Stomach (tissue), 9 donors: Measurements from ENCODE around the gene KRT34. TPM values are rescaled to one million over a fixed set of nuclear protein-coding genes. Genes with fewer than 3 reads are reported as not detected.

ENCODE experiments used
- DNase-seq, 2 donors: peaks; one replicate each; pipeline versions ENCODE4 v3.0.0 to v3.0.0-alpha.2; 2013 to 2019
- H3K27ac ChIP-seq, 5 donors: fragments of 200-600 bp in 4 of 5; sonication (generic) in 4 of 5; one replicate each; pipeline ENCODE4 v1.5.1; 2013 to 2019; ENCODE audit warnings: mild to moderate bottlenecking in 1 of 5, moderate library complexity in 1 of 5
- H3K27me3 ChIP-seq, 3 donors: fragments of 200-600 bp; sonication (generic); one replicate each; pipeline ENCODE4 v1.5.1; 2017 to 2019; ENCODE audit warnings: mixed run types in 1 of 3
- H3K36me3 ChIP-seq, 4 donors: fragments of 200-600 bp; sonication (generic); 1 replicate in 3 of 4; 2 replicates in 1 of 4; pipeline ENCODE4 v1.5.1; 2016 to 2019
- H3K4me1 ChIP-seq, 4 donors: fragments of 200-600 bp; sonication (generic); one replicate each; pipeline ENCODE4 v1.5.1; 2016 to 2019
- H3K4me3 ChIP-seq, 4 donors: fragments of 200-600 bp; sonication (generic) in 3 of 4; one replicate each; pipeline ENCODE4 v1.5.1; 2016 to 2019; ENCODE audit warnings: mild to moderate bottlenecking in 1 of 4
- H3K9me3 ChIP-seq, 4 donors: fragments of 200-600 bp; sonication (generic); one replicate each; pipeline ENCODE4 v1.5.1; 2016 to 2019
- CTCF ChIP-seq, 7 experiments: fragments of 450-650 bp in 4 of 7; fragments of 200-600 bp in 3 of 7; sonication (generic) in 3 of 7; IDR thresholded peaks; one replicate each; pipeline ENCODE4 v1.5.1; 2016 to 2019; ENCODE audit warnings: antibody characterized with exemption in 7 of 7, control low read depth in 2 of 7, mild to moderate bottlenecking in 1 of 7
- EP300 ChIP-seq: sonication (generic); formaldehyde crosslinking; IDR thresholded peaks from one replicate; pipeline ENCODE4 v1.6.1; 2017; ENCODE audit warnings: antibody characterized with exemption
- POLR2A ChIP-seq, 4 donors: fragments of 450-650 bp; IDR thresholded peaks; one replicate each; pipeline ENCODE4 v1.6.1; 2016; ENCODE audit warnings: antibody characterized with exemption in 4 of 4, control low read depth in 2 of 4, mild to moderate bottlenecking in 1 of 4, moderate library complexity in 1 of 4
- POLR2AphosphoS5 ChIP-seq, 3 donors: sonication (generic); formaldehyde crosslinking; IDR thresholded peaks; one replicate each; pipeline ENCODE4 v1.6.1; 2016; ENCODE audit warnings: antibody characterized with exemption in 3 of 3
- WGBS, 5 donors: extraction: QIAGEN DNeasy Blood & Tissue Kit in 3 of 5; methylation state at CpG; one replicate each; pipeline versions ENCODE4 v1.1.5 to v1.1.7; 2013 to 2018; 5-methylcytosine and 5-hydroxymethylcytosine counted together
- intact Hi-C: fragments of 100-400 bp; cut with DNase I; formaldehyde crosslinking; loops from one replicate; pipeline ENCODE4 v1.15.1; 2023; ENCODE audit warnings: low total_unique reads
- polyA plus RNA-seq, 3 donors: library from polyadenylated mRNA; stranded (reverse); fragments of 200-250 nt; gene quantifications; one replicate each; pipeline ENCODE4 v1.2.3, GENCODE V29; 2013
- total RNA-seq, 5 donors: library from RNA; depleted of rRNA; stranded (reverse); fragments of >200 nt; gene quantifications; one replicate each; pipeline versions ENCODE4 v1.1.0 to v1.2.3, GENCODE V29; 2014 to 2016
- donor health status: healthy with polysubstance abuse.
- donor health status: Bipolar disorder and iron deficiency.
- donor health status: healthy.

Gene KRT34
- total and polyA plus RNA-seq, 8 donors = 0.20 TPM; not detected in 7

- H3K4me3 ChIP-seq = no peak overlapping the region
- no peaks in the 10 kb centered on the region for H3K36me3 ChIP-seq
- WGBS, 5 donors = 55 to 70% (median 63%) methylated on average over 3 of the region's 3 CpGs
- intact Hi-C loops = no loop called here
- H3K9me3 ChIP-seq = no peaks in the 10 kb centered on the region
- peaks cover 0 to 20% (median 5%) of the 10 kb centered on the region in 4 donors for H3K4me1 ChIP-seq
- DNase-seq = no peak
- no peaks in the 10 kb centered on the region for H3K27me3 ChIP-seq
- no peak overlapping the region for H3K27ac ChIP-seq
- TF ChIP-seq POLR2AphosphoS5 (IDR thresholded peaks at IDR 0.05) (no peak), CTCF (IDR thresholded peaks at IDR 0.05) (no peak), POLR2A (IDR thresholded peaks at IDR 0.05) (no peak), EP300 (no peak)
Observed at GRCh38 chr17:41415833-41416335, 33.8 kb upstream of the KRT34 start.

- Histone ChIP-seq H3K27me3 (no peaks in the 10 kb centered on the region), H3K36me3 (no peaks in the 10 kb centered on the region), H3K4me1 (peaks cover 0 to 20% (median 5%) of the 10 kb centered on the region in 4 donors), H3K9me3 (no peaks in the 10 kb centered on the region), H3K4me3 (no peak overlapping the region), H3K27ac (no peak overlapping the region)
- intact Hi-C loops = no loop called here
- TF ChIP-seq CTCF (IDR thresholded peaks at IDR 0.05) = no peak
- TF ChIP-seq EP300 = no peak
- no peak for TF ChIP-seq POLR2AphosphoS5 (IDR thresholded peaks at IDR 0.05)
- no peak for TF ChIP-seq POLR2A (IDR thresholded peaks at IDR 0.05)
- 74 to 79% (median 76%) methylated on average over 4 of the region's 4 CpGs for WGBS, 5 donors
- DNase-seq = no peak
Observed at GRCh38 chr17:41415411-41415810, 33.3 kb upstream of the KRT34 start.

- H3K36me3 ChIP-seq = no peaks in the 10 kb centered on the region
- no peak overlapping the region for H3K27ac ChIP-seq
- 76 to 92% (median 80%) methylated on average over 2 of the region's 2 CpGs for WGBS, 5 donors
- intact Hi-C loops = no loop called here
- no peak for DNase-seq
- H3K9me3 ChIP-seq = no peaks in the 10 kb centered on the region
- peaks cover 0 to 20% (median 5%) of the 10 kb centered on the region in 4 donors for H3K4me1 ChIP-seq
- TF ChIP-seq CTCF (IDR thresholded peaks at IDR 0.05) (no peak), POLR2A (IDR thresholded peaks at IDR 0.05) (no peak), POLR2AphosphoS5 (IDR thresholded peaks at IDR 0.05) (no peak), EP300 (no peak)
- no peaks in the 10 kb centered on the region for H3K27me3 ChIP-seq
- H3K4me3 ChIP-seq = no peak overlapping the region
Observed at GRCh38 chr17:41413982-41414381, 31.9 kb upstream of the KRT34 start.

- H3K4me3 ChIP-seq = no peak overlapping the region
- TF ChIP-seq EP300 (no peak), CTCF (IDR thresholded peaks at IDR 0.05) (no peak), POLR2A (IDR thresholded peaks at IDR 0.05) (no peak)
- intact Hi-C loops = no loop called here
- H3K27ac ChIP-seq = no peak overlapping the region
- H3K9me3 ChIP-seq = no peaks in the 10 kb centered on the region
- DNase-seq = no peak
- no peaks in the 10 kb centered on the region for H3K36me3 ChIP-seq
- H3K27me3 ChIP-seq = no peaks in the 10 kb centered on the region
- peaks cover 0 to 20% (median 5%) of the 10 kb centered on the region in 4 donors for H3K4me1 ChIP-seq
- WGBS, 5 donors = 49 to 61% (median 56%) methylated on average over 5 of the region's 5 CpGs
Observed at GRCh38 chr17:41413353-41413957, 31.3 kb upstream of the KRT34 start.
